GM19239 (cell line): Measurements from ENCODE around the gene FBXL3.
"Not testable (repeated sequence)": the region's sequence is repeated elsewhere in the genome, so short reads cannot be mapped to it uniquely, and the experiment has no call there.

Source experiments
- DNase-seq: peaks from one replicate; pipeline ENCODE4 v3.0.0; 2011; ENCODE audit warnings: low spot score; ENCODE audit not compliant: insufficient read length
- FAIRE-seq: peaks from 2 replicates; lab custom pipeline; 2011; peaks lifted over from hg19 to GRCh38; lab: Jason Lieb, UNC

The FBXL3 gene

GRCh38 chr13:77029436-77029835 lies 2.5 kb upstream of the FBXL3 start:
- DNase-seq: no peak

GRCh38 chr13:77028202-77028601 lies 1.2 kb upstream of the FBXL3 start:
- FAIRE-seq: no peak
- DNase-seq: no peak

More at GRCh38 chr13:77029436-77029835, 2.5 kb upstream of the FBXL3 start:
- no peak for FAIRE-seq

GRCh38 chr13:77026255-77026860 lies 601 bp downstream of the FBXL3 start:
- FAIRE-seq (peak; percentile 88), DNase-seq (peak; percentile 41)

- no peak for FAIRE-seq
- DNase-seq: no peak
Measured at GRCh38 chr13:77022341-77022740, 4.6 kb downstream of the FBXL3 start.

GRCh38 chr13:77019756-77020155 lies 7.2 kb downstream of the FBXL3 start:
- FAIRE-seq (no peak), DNase-seq (no peak)

GRCh38 chr13:77016888-77017623 lies 9.9 kb downstream of the FBXL3 start:
- FAIRE-seq: no peak
- DNase-seq: no peak

- no peak for FAIRE-seq
- no peak for DNase-seq
Measured at GRCh38 chr13:77016251-77016812, 10.6 kb downstream of the FBXL3 start.

GRCh38 chr13:77014906-77015685 lies 11.9 kb downstream of the FBXL3 start:
- DNase-seq: no peak
- FAIRE-seq: no peak

GRCh38 chr13:77013853-77014542 lies 13.0 kb downstream of the FBXL3 start:
- no peak for FAIRE-seq
- no peak for DNase-seq

GRCh38 chr13:77009719-77010118 lies 17.2 kb downstream of the FBXL3 start:
- not testable (repeated sequence) for DNase-seq, FAIRE-seq

GRCh38 chr13:77009011-77009410 lies 17.9 kb downstream of the FBXL3 start:
- peak; percentile 65 for FAIRE-seq
- DNase-seq: no peak

GRCh38 chr13:77008337-77008736 lies 18.6 kb downstream of the FBXL3 start:
- not testable (repeated sequence) for FAIRE-seq, DNase-seq

GRCh38 chr13:77002590-77003190 lies 24.3 kb downstream of the FBXL3 start:
- no peak for DNase-seq
- FAIRE-seq: peak; percentile 79

GRCh38 chr13:77001963-77002587 lies 24.9 kb downstream of the FBXL3 start:
- FAIRE-seq: no peak
- DNase-seq: no peak

- peak; percentile 60 for FAIRE-seq
- no peak for DNase-seq
Measured at GRCh38 chr13:77001540-77001939, 25.4 kb downstream of the FBXL3 start.

GRCh38 chr13:77000475-77000874 lies 26.5 kb downstream of the FBXL3 start:
- no peak for DNase-seq
- FAIRE-seq: peak; percentile 66

GRCh38 chr13:76994281-76994680 lies 32.7 kb downstream of the FBXL3 start:
- DNase-seq: no peak
- no peak for FAIRE-seq

- FAIRE-seq (no peak), DNase-seq (no peak)
Measured at GRCh38 chr13:76993473-76993872, 33.5 kb downstream of the FBXL3 start.

- DNase-seq (no peak), FAIRE-seq (peak; percentile 58)
Measured at GRCh38 chr13:76993021-76993420, 33.9 kb downstream of the FBXL3 start.
